ENCODE results near the gene NUPR2. TPM values are rescaled to one million over a fixed set of nuclear protein-coding genes. Genes with fewer than 3 reads are reported as not detected.
"Not testable (repeated sequence)": the region's sequence is repeated elsewhere in the genome, so short reads cannot be mapped to it uniquely, and the experiment has no call there.

Gene NUPR2
- not detected in 2 replicates for total RNA-seq

- no peak for DNase-seq (ENCODE audit: low read depth in 2 of 2)
Observed at GRCh38 chr7:56115852-56116538, at the start of gene NUPR2. Gene NUPR2, minus strand, starts transcription at chr7:56116417. Its CDS starts 103 bp downstream, at chr7:56116314.

GRCh38 chr7:56157238-56157790 is 41.1 kb upstream of the NUPR2 start:
- no peak for DNase-seq (ENCODE audit: low read depth in 2 of 2)

GRCh38 chr7:56131062-56131461 is 14.8 kb upstream of the NUPR2 start:
- DNase-seq (ENCODE audit: low read depth in 2 of 2): not testable (repeated sequence)

- no peak for DNase-seq (ENCODE audit: low read depth in 2 of 2)
Observed at GRCh38 chr7:56127241-56127975, 11.2 kb upstream of the NUPR2 start.

- no peak for DNase-seq (ENCODE audit: low read depth in 2 of 2)
Observed at GRCh38 chr7:56125831-56126230, 9.6 kb upstream of the NUPR2 start.

- no peak for DNase-seq (ENCODE audit: low read depth in 2 of 2)
Observed at GRCh38 chr7:56124981-56125380, 8.8 kb upstream of the NUPR2 start.

- no peak for DNase-seq (ENCODE audit: low read depth in 2 of 2)
Observed at GRCh38 chr7:56121440-56121839, 5.2 kb upstream of the NUPR2 start.

GRCh38 chr7:56112244-56112643 is 4.0 kb downstream of the NUPR2 start:
- DNase-seq (ENCODE audit: low read depth in 2 of 2): not testable (repeated sequence)

- no peak for DNase-seq (ENCODE audit: low read depth in 2 of 2)
Observed at GRCh38 chr7:56110611-56111010, 5.6 kb downstream of the NUPR2 start.

- DNase-seq (ENCODE audit: low read depth in 2 of 2): no peak
Observed at GRCh38 chr7:56107954-56108258, 8.3 kb downstream of the NUPR2 start.

- DNase-seq (ENCODE audit: low read depth in 2 of 2): peak; percentile 98 to 99
Observed at GRCh38 chr7:56106108-56107073, 9.8 kb downstream of the NUPR2 start, which contains the start of gene CHCHD2. Gene CHCHD2, minus strand, starts transcription at chr7:56106476. Its CDS starts 63 bp downstream, at chr7:56106413.

- peak; percentile 67 to 82 for DNase-seq (ENCODE audit: low read depth in 2 of 2)
Observed at GRCh38 chr7:56105508-56105907, 10.7 kb downstream of the NUPR2 start.

GRCh38 chr7:56104138-56104537 is 12.1 kb downstream of the NUPR2 start:
- DNase-seq (ENCODE audit: low read depth in 2 of 2): not testable (repeated sequence)

GRCh38 chr7:56099653-56100052 is 16.6 kb downstream of the NUPR2 start:
- DNase-seq (ENCODE audit: low read depth in 2 of 2): no peak

- not testable (repeated sequence) for DNase-seq (ENCODE audit: low read depth in 2 of 2)
Observed at GRCh38 chr7:56098187-56099008, 17.8 kb downstream of the NUPR2 start.

GRCh38 chr7:56097700-56098099 is 18.5 kb downstream of the NUPR2 start:
- no peak for DNase-seq (ENCODE audit: low read depth in 2 of 2)

- DNase-seq (ENCODE audit: low read depth in 2 of 2): peak; percentile 64 to 77
Observed at GRCh38 chr7:56092789-56093531, 23.3 kb downstream of the NUPR2 start, which contains the start of gene PHKG1. Gene PHKG1, minus strand, starts transcription at chr7:56092952. Its CDS starts 4,011 bp downstream, at chr7:56088941.

- not testable (repeated sequence) for DNase-seq (ENCODE audit: low read depth in 2 of 2)
Observed at GRCh38 chr7:56092388-56092787, 23.8 kb downstream of the NUPR2 start.

- DNase-seq (ENCODE audit: low read depth in 2 of 2): no peak
Observed at GRCh38 chr7:56091591-56091990, 24.6 kb downstream of the NUPR2 start.

GRCh38 chr7:56087445-56087844 is 28.8 kb downstream of the NUPR2 start:
- no peak for DNase-seq (ENCODE audit: low read depth in 2 of 2)
